ENCODE data around the gene FBXO31. TPM values are rescaled to one million over a fixed set of nuclear protein-coding genes. Genes with fewer than 3 reads are reported as not detected.
A peak's percentile ranks its signal among the peaks of the same experiment; 100 is the strongest.

FBXO31 gene
- total and polyA plus RNA-seq, 2 of the 13 experiments (the other 11 are each of a cell fraction or from before 2014, with no cell fraction given): 92.4 to 101 TPM

GRCh38 chr16:87410530-87410929 lies 27.0 kb upstream of the FBXO31 start (continued):
- TF ChIP-seq TRIM22 (IDR thresholded peaks at IDR 0.05): no peak
- TF ChIP-seq MAFF (IDR thresholded peaks at IDR 0.05; ENCODE audit: low read depth, low read length): peak; percentile 57
- TF ChIP-seq ZBTB40 (IDR thresholded peaks at IDR 0.05): no peak
- TF ChIP-seq ZBTB40 (CRISPR knock-in tag; IDR thresholded peaks at IDR 0.05): no peak
- peak; percentile 6; the same call in 1 of the 2 replicates for TF ChIP-seq ZNF687 (CRISPR knock-in tag; IDR thresholded peaks at IDR 0.05)
- TF ChIP-seq ZNF558 (CRISPR knock-in tag; IDR thresholded peaks at IDR 0.05; ENCODE audit: borderline replicate concordance): no peak

Measured in HepG2 (cell line).